ENCODE data around the gene EIF2B5. TPM values are rescaled to one million over a fixed set of nuclear protein-coding genes. Genes with fewer than 3 reads are reported as not detected.

The EIF2B5 gene
- total and polyA plus RNA-seq, 9 of the 15 experiments (the other 6 are each of a cell fraction or from before 2014, with no cell fraction given): 19.1 to 92.4 (median 74.0) TPM

GRCh38 chr3:184092199-184092598, 43.0 kb upstream of the EIF2B5 start:
- Histone ChIP-seq H3K27me3 (ENCODE audit: control insufficient read depth in 2 of 2, insufficient read depth in 2 of 2, low read length in 2 of 2) (no peaks in the 10 kb centered on the region), H3K4me3 (no peak overlapping the region), H3K9me3 (replicated peaks; ENCODE audit: control insufficient read depth, insufficient read depth, low read depth, low read length) (peaks cover 3% of the 10 kb centered on the region), H3K4me2 (ENCODE audit: insufficient read depth, low read length) (no peak overlapping the region), H3K9me1 (ENCODE audit: control insufficient read depth, insufficient read depth, low read length) (no peaks in the 10 kb centered on the region), H3K27ac (ENCODE audit: extremely low read depth, low read depth, low read length) (no peak overlapping the region), H3K9ac (ENCODE audit: insufficient read depth in 1 of 2, low read depth in 2 of 2, low read length in 2 of 2) (no peak overlapping the region), H3K36me3 (ENCODE audit: control insufficient read depth, insufficient read depth, low read length) (no peaks in the 10 kb centered on the region), H2AFZ (ENCODE audit: low read depth, low read length) (no peak overlapping the region), H3K4me1 (replicated peaks in 1 of 2; ENCODE audit: control insufficient read depth in 2 of 2, insufficient read depth in 2 of 2, low read length in 2 of 2) (no peaks in the 10 kb centered on the region), H3K79me2 (ENCODE audit: control insufficient read depth, insufficient read depth, low read length) (no peaks in the 10 kb centered on the region), H4K20me1 (replicated peaks; ENCODE audit: control insufficient read depth, insufficient read depth, low read length) (no peaks in the 10 kb centered on the region)
- no TSS peak for BruUV-seq (replicated peaks)
- DNase-seq (ENCODE audit: extremely low read depth in 1 of 4, low spot score in 3 of 4) (no peak), ATAC-seq (no peak), FAIRE-seq (no peak)
- ChIA-PET CTCF (ENCODE audit: low intra/inter-chr PET ratio) (no interaction called here), POLR2A (interaction anchor here (0.6 kb wide), 1 partner anchor 31 kb away, joined by 3 read pairs; no protein-coding TSS in a partner anchor)
- in situ Hi-C loops (cut with MboI): no loop called here
- 17% methylated on average over 3 of the region's 3 CpGs for WGBS (ENCODE audit: insufficient coverage, low coverage, missing lambda C conversion rate)
- intact Hi-C loops (cut with micrococcal nuclease): no loop called here
- peak; percentile 19; the same call in 1 of the 2 replicates for TF ChIP-seq ZEB2 (IDR thresholded peaks at IDR 0.05)
- TF ChIP-seq, protein P1, sequence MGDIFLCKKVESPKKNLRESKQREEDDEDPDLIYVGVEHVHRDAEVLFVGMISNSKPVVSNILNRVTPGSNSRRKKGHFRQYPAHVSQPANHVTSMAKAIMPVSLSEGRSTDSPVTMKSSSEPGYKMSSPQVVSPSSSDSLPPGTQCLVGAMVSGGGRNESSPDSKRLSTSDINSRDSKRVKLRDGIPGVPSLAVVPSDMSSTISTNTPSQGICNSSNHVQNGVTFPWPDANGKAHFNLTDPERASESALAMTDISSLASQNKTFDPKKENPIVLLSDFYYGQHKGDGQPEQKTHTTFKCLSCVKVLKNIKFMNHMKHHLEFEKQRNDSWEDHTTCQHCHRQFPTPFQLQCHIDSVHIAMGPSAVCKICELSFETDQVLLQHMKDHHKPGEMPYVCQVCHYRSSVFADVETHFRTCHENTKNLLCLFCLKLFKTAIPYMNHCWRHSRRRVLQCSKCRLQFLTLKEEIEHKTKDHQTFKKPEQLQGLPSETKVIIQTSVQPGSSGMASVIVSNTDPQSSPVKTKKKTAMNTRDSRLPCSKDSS (IDR thresholded peaks at IDR 0.05; ENCODE audit: low read depth, partially characterized antibody): peak; percentile 54
- 0 out of 2 replicates have a peak, but pooled peaks have one; percentile 30 for TF ChIP-seq ZNF445 (CRISPR knock-in tag; IDR thresholded peaks at IDR 0.05; ENCODE audit: low read depth)
- peak; percentile 84; the same call in 1 of the 2 replicates for TF ChIP-seq CBX5 (IDR thresholded peaks at IDR 0.05; ENCODE audit: borderline replicate concordance, low read depth)
- no peak for TF ChIP-seq ZKSCAN1 (IDR thresholded peaks at IDR 0.05; ENCODE audit: low read depth, low read length)
- no peak for TF ChIP-seq PHF20 (IDR thresholded peaks at IDR 0.05; ENCODE audit: partially characterized antibody)
- TF ChIP-seq ZNF24 (IDR thresholded peaks at IDR 0.05): no peak
- peak; percentile 99 for TF ChIP-seq ZNF324 (CRISPR knock-in tag; IDR thresholded peaks at IDR 0.05)
- no peak for TF ChIP-seq MYC (IDR thresholded peaks at IDR 0.05; ENCODE audit: low read depth, low read length)
- no peak for TF ChIP-seq MYC (CRISPR knock-in tag; IDR thresholded peaks at IDR 0.05; ENCODE audit: borderline replicate concordance, low read depth)
- TF ChIP-seq, protein P2, sequence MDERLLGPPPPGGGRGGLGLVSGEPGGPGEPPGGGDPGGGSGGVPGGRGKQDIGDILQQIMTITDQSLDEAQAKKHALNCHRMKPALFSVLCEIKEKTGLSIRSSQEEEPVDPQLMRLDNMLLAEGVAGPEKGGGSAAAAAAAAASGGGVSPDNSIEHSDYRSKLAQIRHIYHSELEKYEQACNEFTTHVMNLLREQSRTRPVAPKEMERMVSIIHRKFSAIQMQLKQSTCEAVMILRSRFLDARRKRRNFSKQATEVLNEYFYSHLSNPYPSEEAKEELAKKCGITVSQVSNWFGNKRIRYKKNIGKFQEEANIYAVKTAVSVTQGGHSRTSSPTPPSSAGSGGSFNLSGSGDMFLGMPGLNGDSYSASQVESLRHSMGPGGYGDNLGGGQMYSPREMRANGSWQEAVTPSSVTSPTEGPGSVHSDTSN (CRISPR knock-in tag; IDR thresholded peaks at IDR 0.05; ENCODE audit: low read depth): no peak
- TF ChIP-seq, protein P2 (tag; conservative IDR thresholded peaks at IDR 0.05; ENCODE audit: low read depth): no peak
- TF ChIP-seq CBX3 (IDR thresholded peaks at IDR 0.05; ENCODE audit: borderline replicate concordance in 1 of 2, low read length in 2 of 2): peak in 1 of 2 experiments; percentile 83; a peak in 2 of 3 replicates
- no peak for TF ChIP-seq ETV6 (IDR thresholded peaks at IDR 0.05; ENCODE audit: borderline replicate concordance in 1 of 2, low read depth in 2 of 2, low read length in 1 of 2)
- no peak for TF ChIP-seq ETV6 (CRISPR knock-in tag; IDR thresholded peaks at IDR 0.05; ENCODE audit: borderline replicate concordance)
- TF ChIP-seq TRIM24 (IDR thresholded peaks at IDR 0.05): peak in 1 of 2 experiments; percentile 17; a peak in 1 of 4 replicates
- peak; percentile 89 for TF ChIP-seq TRIM28 (IDR thresholded peaks at IDR 0.05)
